Body of pancreas (tissue), 4 donors: Measurements from ENCODE around the gene FAM228B. TPM values are rescaled to one million over a fixed set of nuclear protein-coding genes. Genes with fewer than 3 reads are reported as not detected.

Experiments
- ATAC-seq: fragments of 150-250 bp; one replicate; pipeline ENCODE4 v1.9.1; 2016
- DNase-seq, 4 donors: peaks; one replicate each; pipeline ENCODE4 v3.0.0-alpha.2; 2019
- H3K27ac ChIP-seq, 4 donors: fragments of 200-600 bp; sonication (generic); 1 replicate in 3 of 4; 2 replicates in 1 of 4; pipeline versions ENCODE4 v1.5.1 to v1.6.1; 2016 to 2019; ENCODE audit warnings: mild to moderate bottlenecking in 1 of 4, mixed read lengths in 1 of 4, moderate library complexity in 1 of 4
- H3K27me3 ChIP-seq, 2 donors: fragments of 200-600 bp; sonication (generic); one replicate each; pipeline ENCODE4 v1.6.0; 2016; ENCODE audit warnings: mild to moderate bottlenecking in 1 of 2
- H3K36me3 ChIP-seq, 2 donors: fragments of 200-600 bp; sonication (generic); replicated peaks in 1 of 2; 2 replicates each; pipeline ENCODE4 v1.5.1; 2016; ENCODE audit warnings: low read depth in 2 of 2; ENCODE audit not compliant: insufficient read depth in 1 of 2
- H3K4me1 ChIP-seq: fragments of 200-600 bp; sonication (generic); one replicate; pipeline ENCODE4 v1.6.0; 2016
- H3K4me3 ChIP-seq, 2 donors: fragments of 200-600 bp; sonication (generic); 1 replicate in 1 of 2; 2 replicates in 1 of 2; pipeline ENCODE4 v1.5.1; 2016 to 2019
- H3K9me3 ChIP-seq, 3 donors: fragments of 200-600 bp; sonication (generic); 1 replicate in 2 of 3; 2 replicates in 1 of 3; pipeline ENCODE4 v1.5.1; 2016
- POLR2A ChIP-seq, 3 donors: fragments of 450-650 bp; IDR thresholded peaks; one replicate each; pipeline ENCODE4 v1.6.1; 2016; ENCODE audit warnings: antibody characterized with exemption in 3 of 3, mild to moderate bottlenecking in 2 of 3
- WGBS, 2 donors: methylation state at CpG; one replicate each; pipeline ENCODE4 v1.1.5; 2017; 5-methylcytosine and 5-hydroxymethylcytosine counted together
- intact Hi-C: fragments of 100-400 bp; cut with DNase I; formaldehyde crosslinking; loops from one replicate; pipeline ENCODE4 v1.15.1; 2023
- total RNA-seq, 2 donors: library from RNA; depleted of rRNA; stranded (reverse); fragments of >200 nt; gene quantifications; one replicate each; pipeline ENCODE4 v1.1.0, GENCODE V29; 2016
- TF ChIP-seq, protein P1 (sequence below), 7 experiments: fragments of 450-650 bp in 4 of 7; fragments of 200-600 bp in 3 of 7; sonication (generic) in 3 of 7; IDR thresholded peaks; one replicate each; pipeline ENCODE4 v1.5.1; 2016 to 2019; ENCODE audit warnings: antibody characterized with exemption in 7 of 7

The FAM228B gene
- total RNA-seq, 2 donors from 2014 or later: 6.5 to 56.7 TPM

DNA sequence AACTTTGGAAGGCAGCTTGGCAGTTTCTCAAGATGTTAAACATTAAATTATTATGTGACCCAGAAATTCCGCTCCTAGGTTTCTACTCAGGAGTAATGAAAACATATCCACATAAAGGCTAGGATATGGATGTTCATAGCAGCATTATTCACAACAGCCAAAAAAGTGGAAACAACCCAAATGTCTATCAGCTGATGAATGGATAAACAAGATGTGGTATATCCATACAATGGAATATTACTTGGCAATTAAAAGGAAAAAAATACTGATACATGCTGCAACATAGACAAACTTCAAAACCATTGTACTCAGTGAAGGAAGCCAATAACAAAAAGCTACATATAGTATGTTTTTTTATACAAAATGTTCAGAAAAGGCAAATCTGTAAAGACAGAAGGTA lies 39.2 kb downstream of the FAM228B start:
- intact Hi-C loops: no loop called here
- TF ChIP-seq, protein P1, sequence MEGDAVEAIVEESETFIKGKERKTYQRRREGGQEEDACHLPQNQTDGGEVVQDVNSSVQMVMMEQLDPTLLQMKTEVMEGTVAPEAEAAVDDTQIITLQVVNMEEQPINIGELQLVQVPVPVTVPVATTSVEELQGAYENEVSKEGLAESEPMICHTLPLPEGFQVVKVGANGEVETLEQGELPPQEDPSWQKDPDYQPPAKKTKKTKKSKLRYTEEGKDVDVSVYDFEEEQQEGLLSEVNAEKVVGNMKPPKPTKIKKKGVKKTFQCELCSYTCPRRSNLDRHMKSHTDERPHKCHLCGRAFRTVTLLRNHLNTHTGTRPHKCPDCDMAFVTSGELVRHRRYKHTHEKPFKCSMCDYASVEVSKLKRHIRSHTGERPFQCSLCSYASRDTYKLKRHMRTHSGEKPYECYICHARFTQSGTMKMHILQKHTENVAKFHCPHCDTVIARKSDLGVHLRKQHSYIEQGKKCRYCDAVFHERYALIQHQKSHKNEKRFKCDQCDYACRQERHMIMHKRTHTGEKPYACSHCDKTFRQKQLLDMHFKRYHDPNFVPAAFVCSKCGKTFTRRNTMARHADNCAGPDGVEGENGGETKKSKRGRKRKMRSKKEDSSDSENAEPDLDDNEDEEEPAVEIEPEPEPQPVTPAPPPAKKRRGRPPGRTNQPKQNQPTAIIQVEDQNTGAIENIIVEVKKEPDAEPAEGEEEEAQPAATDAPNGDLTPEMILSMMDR (IDR thresholded peaks at IDR 0.05): no peak
- TF ChIP-seq POLR2A (IDR thresholded peaks at IDR 0.05): no peak
- DNase-seq (no peak), ATAC-seq (no peak)
- Histone ChIP-seq H3K4me3 (no peak overlapping the region), H3K9me3 (no peaks in the 10 kb centered on the region), H3K4me1 (no peaks in the 10 kb centered on the region), H3K36me3 (no peaks in the 10 kb centered on the region), H3K27me3 (no peaks in the 10 kb centered on the region), H3K27ac (no peak overlapping the region)
- WGBS, 2 donors: 100% methylated on average over 1 of the region's 1 CpG

DNA sequence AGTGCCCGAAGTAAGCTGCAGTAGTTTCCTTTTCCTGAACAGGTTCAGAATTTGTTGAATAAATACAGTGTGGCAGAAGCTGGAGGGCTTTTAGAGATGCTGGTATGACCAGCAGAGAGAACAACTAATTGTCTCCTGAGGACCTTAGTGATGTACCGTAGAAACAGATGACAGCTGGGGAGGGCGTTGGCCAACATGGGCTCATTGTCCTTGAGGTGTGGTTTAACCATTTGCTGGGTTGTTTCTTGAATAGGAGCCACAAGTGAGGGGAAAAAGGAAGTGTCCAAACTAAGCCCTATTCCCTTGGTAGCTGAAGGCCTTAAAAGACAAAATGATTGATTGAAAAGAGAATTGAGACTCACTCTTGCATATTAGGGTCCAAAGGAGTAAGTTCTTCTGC lies 39.9 kb downstream of the FAM228B start:
- WGBS, 2 donors: 41 to 57% methylated on average over 2 to 3 of the region's 3 CpGs
- Histone ChIP-seq H3K4me3 (no peak overlapping the region), H3K36me3 (no peaks in the 10 kb centered on the region), H3K27me3 (no peaks in the 10 kb centered on the region), H3K27ac (no peak overlapping the region), H3K9me3 (no peaks in the 10 kb centered on the region), H3K4me1 (no peaks in the 10 kb centered on the region)
- TF ChIP-seq POLR2A (IDR thresholded peaks at IDR 0.05): no peak
- TF ChIP-seq, protein P1 (IDR thresholded peaks at IDR 0.05): no peak
- intact Hi-C loops: no loop called here
- DNase-seq (no peak), ATAC-seq (no peak)

DNA sequence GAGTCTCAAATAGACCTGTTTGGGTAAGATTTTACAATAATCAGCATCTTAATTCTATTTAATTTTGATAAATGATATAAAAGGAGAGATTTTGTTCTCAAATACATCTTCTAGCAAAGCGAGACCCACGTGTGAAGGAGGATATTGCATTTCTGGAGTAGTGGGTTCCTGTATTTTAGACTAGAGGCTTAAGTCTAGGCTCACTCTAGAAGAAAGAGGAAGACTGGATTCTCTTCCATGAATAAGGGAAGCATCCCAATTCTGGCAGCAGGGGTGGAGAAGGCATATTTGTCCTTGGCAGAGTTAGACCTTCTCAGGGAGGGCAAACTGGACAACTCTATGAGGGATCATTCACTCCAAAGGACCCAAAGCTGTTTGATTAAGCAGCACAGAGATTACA lies 40.3 kb downstream of the FAM228B start:
- ATAC-seq (no peak), DNase-seq (no peak)
- H3K4me1 ChIP-seq: no peaks in the 10 kb centered on the region
- 60 to 64% methylated on average over 2 of the region's 2 CpGs for whole genome bisulfite sequencing, 2 donors
- no peak overlapping the region for H3K4me3 ChIP-seq
- no peak overlapping the region for H3K27ac ChIP-seq
- H3K27me3 ChIP-seq: no peaks in the 10 kb centered on the region
- no peaks in the 10 kb centered on the region for H3K9me3 ChIP-seq
- intact Hi-C loops: no loop called here
- H3K36me3 ChIP-seq: no peaks in the 10 kb centered on the region
- no peak for TF ChIP-seq POLR2A (IDR thresholded peaks at IDR 0.05)
- TF ChIP-seq, protein P1 (IDR thresholded peaks at IDR 0.05): no peak

DNA sequence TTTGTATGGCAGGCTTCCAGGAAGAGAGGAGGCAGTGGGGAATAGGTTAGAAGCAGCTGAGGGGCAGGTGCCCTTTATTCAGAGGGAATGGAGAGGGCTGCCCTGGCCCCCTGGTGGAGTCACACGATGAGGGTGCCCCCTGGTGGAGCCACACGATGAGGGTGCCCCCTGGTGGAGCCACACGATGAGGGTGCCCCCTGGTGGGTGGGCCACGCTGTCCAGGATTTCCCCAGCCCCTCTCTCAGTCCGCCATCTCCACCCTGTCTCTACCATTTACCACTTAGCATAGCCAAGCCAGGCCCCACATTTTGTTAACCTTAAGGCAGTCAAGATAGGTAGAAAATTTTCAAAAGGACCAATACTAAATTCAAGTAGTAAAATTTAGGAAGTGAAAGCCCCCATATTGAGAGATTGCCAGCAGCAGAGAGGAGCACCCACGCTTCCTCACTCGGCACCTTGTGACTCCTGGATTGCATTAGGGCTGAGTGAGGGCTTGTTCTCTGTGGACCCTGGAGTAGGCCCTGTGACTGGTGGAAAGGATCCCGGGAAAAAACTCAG lies 41.2 kb downstream of the FAM228B start:
- no peaks in the 10 kb centered on the region for H3K27me3 ChIP-seq
- DNase-seq (peak in 3 of 4 donors; percentile 5 to 76 (median 21)), ATAC-seq (no peak)
- TF ChIP-seq, protein P1 (IDR thresholded peaks at IDR 0.05): peak; percentile 33 to 98 (median 62)
- TF ChIP-seq POLR2A (IDR thresholded peaks at IDR 0.05): no peak
- intact Hi-C loops: no loop called here
- no peak overlapping the region for H3K4me3 ChIP-seq
- H3K4me1 ChIP-seq: no peaks in the 10 kb centered on the region
- WGBS, 2 donors: 46 to 57% methylated on average over 6 to 8 of the region's 8 CpGs
- no peaks in the 10 kb centered on the region for H3K9me3 ChIP-seq
- H3K36me3 ChIP-seq: no peaks in the 10 kb centered on the region
- no peak overlapping the region for H3K27ac ChIP-seq

DNA sequence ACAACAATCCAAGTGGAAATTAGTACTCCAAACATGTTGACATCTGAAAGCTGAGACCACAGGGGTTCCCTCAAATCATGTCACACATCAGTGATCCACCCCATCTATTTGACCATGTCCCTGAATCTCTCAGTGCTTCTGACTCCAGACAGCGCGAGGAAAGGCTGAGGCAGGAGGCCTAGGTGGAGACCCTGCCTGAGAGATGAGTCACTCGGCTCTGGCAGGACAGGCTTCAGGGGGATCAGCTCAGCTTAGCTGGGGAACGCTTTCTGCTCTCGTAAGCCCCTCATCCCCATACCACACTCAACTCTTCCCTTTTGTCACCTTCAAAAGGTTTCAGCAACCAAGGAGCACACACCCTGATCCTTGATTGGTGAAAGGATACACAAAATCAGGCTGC lies 45.8 kb downstream of the FAM228B start:
- no peaks in the 10 kb centered on the region for H3K4me1 ChIP-seq
- WGBS, 2 donors: 88 to 98% methylated on average over 5 of the region's 5 CpGs
- ATAC-seq (no peak), DNase-seq (no peak)
- no peak for TF ChIP-seq POLR2A (IDR thresholded peaks at IDR 0.05)
- TF ChIP-seq, protein P1 (IDR thresholded peaks at IDR 0.05): no peak
- no peaks in the 10 kb centered on the region for H3K36me3 ChIP-seq
- no peak overlapping the region for H3K27ac ChIP-seq
- intact Hi-C loops: no loop called here
- no peaks in the 10 kb centered on the region for H3K27me3 ChIP-seq
- H3K4me3 ChIP-seq: no peak overlapping the region
- H3K9me3 ChIP-seq: no peaks in the 10 kb centered on the region
